HG03108 (cell line): Measurements from ENCODE around the gene KLHL30.

ENCODE experiments used
- ATAC-seq: cut with Tn5 transposase; IDR thresholded peaks from one replicate; pipeline ENCODE4 v1.9.1; 2021; ENCODE audit warnings: moderate library complexity; ENCODE audit not compliant: unreplicated experiment

KLHL30 gene

GRCh38 chr2:238138331-238139195 is at the start of gene KLHL30:
Gene KLHL30 (plus strand): TSS chr2:238138668. CDS start chr2:238140755, 2,087 bp downstream.
- ATAC-seq, result no peak

- ATAC-seq, result no peak
These were observed 47.6 kb upstream of the KLHL30 start for GRCh38 chr2:238090887-238091286.

GRCh38 chr2:238091436-238092060 is 46.9 kb upstream of the KLHL30 start:
- ATAC-seq, result no peak

GRCh38 chr2:238092486-238093035 is 45.9 kb upstream of the KLHL30 start:
- no peak for ATAC-seq

- no peak for ATAC-seq
These were observed 45.0 kb upstream of the KLHL30 start for GRCh38 chr2:238093181-238094140.

GRCh38 chr2:238094438-238095022 is 43.9 kb upstream of the KLHL30 start:
- ATAC-seq, result no peak

- ATAC-seq, result no peak
These were observed 43.3 kb upstream of the KLHL30 start for GRCh38 chr2:238095143-238095542.

- ATAC-seq, result no peak
These were observed 42.0 kb upstream of the KLHL30 start for GRCh38 chr2:238096311-238097011.

GRCh38 chr2:238097201-238097987 is 41.1 kb upstream of the KLHL30 start:
- ATAC-seq, result no peak

- peak; percentile 54 for ATAC-seq
These were observed 40.2 kb upstream of the KLHL30 start for GRCh38 chr2:238097988-238098871.

- ATAC-seq, result peak; percentile 15
These were observed 39.4 kb upstream of the KLHL30 start for GRCh38 chr2:238098901-238099713.

GRCh38 chr2:238099714-238100048 is 38.8 kb upstream of the KLHL30 start:
- no peak for ATAC-seq

GRCh38 chr2:238100049-238100820 is 38.2 kb upstream of the KLHL30 start, which contains the start of gene ESPNL:
Gene ESPNL (plus strand): TSS chr2:238100340. CDS start chr2:238100420, 80 bp downstream.
- no peak for ATAC-seq

GRCh38 chr2:238100821-238101771 is 37.4 kb upstream of the KLHL30 start:
- no peak for ATAC-seq
